Adrenal gland (tissue), 12 donors: Measurements from ENCODE around the gene MYOM1. TPM values are rescaled to one million over a fixed set of nuclear protein-coding genes. Genes with fewer than 3 reads are reported as not detected.

Source experiments
- DNase-seq, 7 donors: peaks; one replicate each; pipeline ENCODE4 v3.0.0-alpha.2; 2019 to 2020
- H3K27ac ChIP-seq, 5 donors: fragments of 200-600 bp; sonication (generic) in 4 of 5; 1 replicate in 3 of 5; 2 replicates in 2 of 5; pipeline versions ENCODE4 v1.5.1 to v1.8.0; 2016 to 2020; ENCODE audit warnings: mild to moderate bottlenecking in 1 of 5
- H3K27me3 ChIP-seq: fragments of 200-600 bp; 2 replicates; pipeline ENCODE4 v1.8.0; 2021
- H3K36me3 ChIP-seq, 2 donors: fragments of 200-600 bp; replicated peaks in 1 of 2; 1 replicate in 1 of 2; 2 replicates in 1 of 2; pipeline versions ENCODE4 v1.5.1 to v1.8.0; 2018 to 2022
- H3K4me1 ChIP-seq, 2 donors: fragments of 200-600 bp; replicated peaks in 1 of 2; 1 replicate in 1 of 2; 2 replicates in 1 of 2; pipeline versions ENCODE4 v1.5.1 to v1.8.0; 2018 to 2021
- H3K4me3 ChIP-seq, 4 donors: fragments of 200-600 bp; sonication (generic) in 3 of 4; one replicate each; pipeline ENCODE4 v1.5.1; 2016 to 2018
- H3K9me3 ChIP-seq, 3 donors: fragments of 200-600 bp; sonication (generic) in 1 of 3; replicated peaks in 1 of 3; 1 replicate in 2 of 3; 2 replicates in 1 of 3; pipeline versions ENCODE4 v1.5.1 to v1.8.0; 2016 to 2021
- POLR2A ChIP-seq, 2 donors: fragments of 450-650 bp; IDR thresholded peaks; one replicate each; pipeline ENCODE4 v1.6.1; 2017; ENCODE audit warnings: antibody characterized with exemption in 2 of 2, mild to moderate bottlenecking in 2 of 2, moderate library complexity in 1 of 2
- WGBS, 4 donors: extraction: QIAGEN DNeasy Blood & Tissue Kit in 2 of 4; methylation state at CpG; one replicate each; pipeline versions ENCODE4 v1.1.5 to v1.1.7; 2013 to 2017; 5-methylcytosine and 5-hydroxymethylcytosine counted together
- intact Hi-C, 2 donors: fragments of 100-400 bp; cut with DNase I; formaldehyde crosslinking; loops; one replicate each; pipeline versions ENCODE4 v1.14.1 to v1.15.0; 2022 to 2023
- polyA plus RNA-seq, 3 donors: library from polyadenylated mRNA; stranded (reverse); fragments of 200-250 nt in 2 of 3; fragments of 350-450 nt in 1 of 3; fragmentation: Illumina TruSeq in 1 of 3; extraction: RNeasy Lipid Tissue Mini Kit (QIAGEN cat#74804) in 1 of 3; gene quantifications; one replicate each; pipeline ENCODE4 v1.2.3, GENCODE V29; 2013 to 2014
- total RNA-seq, 9 donors: library from RNA; depleted of rRNA in 4 of 9; stranded (reverse); fragments of >200 nt in 4 of 9; fragments of 120-200 nt in 1 of 9; fragmentation: NEBNext Ultra II Directional in 1 of 9; extraction: Animal tissue kit (Norgen Biotek cat#: 25700) in 1 of 9; gene quantifications; one replicate each; pipeline versions ENCODE4 v1.1.0 to v1.2.4, GENCODE V29; 2013 to 2023
- TF ChIP-seq, protein P1 (sequence below), 6 experiments: fragments of 450-650 bp in 4 of 6; fragments of 200-600 bp in 2 of 6; sonication (generic) in 1 of 6; IDR thresholded peaks; 1 replicate in 5 of 6; 2 replicates in 1 of 6; pipeline versions ENCODE4 v1.5.1 to v1.8.0; 2016 to 2021; ENCODE audit warnings: antibody characterized with exemption in 6 of 6, mild to moderate bottlenecking in 2 of 6, moderate library complexity in 1 of 6
- donor health status: healthy with polysubstance abuse.
- donor health status: Bipolar disorder and iron deficiency.
- donor health status: DM: yes; HTN: yes; CAD: no.
- donor health status: DM: no; HTN: no; CAD: no.
- donor health status: DM: no; HTN: no; CAD: no.
- donor health status: DM: yes; HTN: yes; CAD: no.

Gene MYOM1
- total and polyA plus RNA-seq, 12 donors = 1.3 to 70.0 (median 2.9) TPM

DNA sequence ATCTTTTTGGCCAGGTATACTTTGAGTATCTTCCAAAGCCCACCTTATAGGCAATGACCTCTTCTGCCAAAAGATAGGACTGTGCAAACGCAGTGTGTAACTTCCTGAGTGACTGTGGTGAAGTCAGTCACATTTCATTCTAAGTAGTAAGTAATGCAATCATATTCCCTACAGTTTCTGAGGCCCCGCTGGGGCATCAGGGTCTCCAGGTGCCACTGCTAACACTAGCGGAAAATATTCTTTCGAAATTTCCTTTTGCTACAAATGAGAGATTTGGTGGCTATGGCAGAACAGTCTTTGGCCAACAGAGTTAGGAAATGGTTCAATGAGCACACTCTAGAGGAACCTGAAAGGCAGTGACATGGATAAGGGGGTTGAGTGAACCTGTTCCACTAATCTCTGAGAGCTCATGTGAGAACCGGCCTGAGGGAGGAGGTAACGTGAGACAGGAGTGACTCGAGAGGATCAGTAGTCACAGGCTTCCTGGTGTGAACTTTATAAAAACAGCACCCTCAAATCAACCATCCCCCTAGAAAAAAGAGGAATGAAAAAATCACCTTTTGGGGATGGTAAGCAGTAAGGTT is 104.2 kb downstream of the MYOM1 start:
- no peak for TF ChIP-seq POLR2A (IDR thresholded peaks at IDR 0.05)
- TF ChIP-seq, protein P1, sequence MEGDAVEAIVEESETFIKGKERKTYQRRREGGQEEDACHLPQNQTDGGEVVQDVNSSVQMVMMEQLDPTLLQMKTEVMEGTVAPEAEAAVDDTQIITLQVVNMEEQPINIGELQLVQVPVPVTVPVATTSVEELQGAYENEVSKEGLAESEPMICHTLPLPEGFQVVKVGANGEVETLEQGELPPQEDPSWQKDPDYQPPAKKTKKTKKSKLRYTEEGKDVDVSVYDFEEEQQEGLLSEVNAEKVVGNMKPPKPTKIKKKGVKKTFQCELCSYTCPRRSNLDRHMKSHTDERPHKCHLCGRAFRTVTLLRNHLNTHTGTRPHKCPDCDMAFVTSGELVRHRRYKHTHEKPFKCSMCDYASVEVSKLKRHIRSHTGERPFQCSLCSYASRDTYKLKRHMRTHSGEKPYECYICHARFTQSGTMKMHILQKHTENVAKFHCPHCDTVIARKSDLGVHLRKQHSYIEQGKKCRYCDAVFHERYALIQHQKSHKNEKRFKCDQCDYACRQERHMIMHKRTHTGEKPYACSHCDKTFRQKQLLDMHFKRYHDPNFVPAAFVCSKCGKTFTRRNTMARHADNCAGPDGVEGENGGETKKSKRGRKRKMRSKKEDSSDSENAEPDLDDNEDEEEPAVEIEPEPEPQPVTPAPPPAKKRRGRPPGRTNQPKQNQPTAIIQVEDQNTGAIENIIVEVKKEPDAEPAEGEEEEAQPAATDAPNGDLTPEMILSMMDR (IDR thresholded peaks at IDR 0.05) = no peak
- no peak overlapping the region for H3K4me3 ChIP-seq
- intact Hi-C loops = no loop called here

DNA sequence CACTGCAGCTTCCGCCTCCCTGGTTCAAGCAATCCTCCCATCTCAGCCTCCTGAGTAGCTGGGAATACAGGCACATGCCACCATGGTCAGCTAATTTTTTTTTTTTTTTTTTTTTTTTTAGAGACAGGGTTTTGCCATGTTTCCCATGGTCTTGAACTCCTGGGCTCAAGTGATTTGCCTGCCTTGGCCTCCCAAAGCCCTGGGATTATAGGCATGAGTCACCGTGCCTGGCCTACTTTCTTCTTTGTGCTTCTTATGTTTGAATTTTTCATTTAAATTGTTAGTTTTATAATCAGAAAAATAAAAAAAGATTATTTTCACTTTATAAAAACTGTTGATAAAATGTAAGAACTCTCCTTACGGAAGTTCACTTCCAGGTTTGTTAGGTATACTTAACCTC is 105.3 kb downstream of the MYOM1 start:
- Histone ChIP-seq H3K4me3 (no peak overlapping the region), H3K4me1 (peaks cover 5% of the 10 kb centered on the region in 2 donors), H3K27me3 (no peaks in the 10 kb centered on the region), H3K9me3 (no peaks in the 10 kb centered on the region), H3K36me3 (no peaks in the 10 kb centered on the region), H3K27ac (no peak overlapping the region)
- TF ChIP-seq, protein P1 (IDR thresholded peaks at IDR 0.05) = no peak
- no peak for TF ChIP-seq POLR2A (IDR thresholded peaks at IDR 0.05)
- WGBS, 4 donors = 45 to 54% (median 51%) methylated on average over 3 of the region's 3 CpGs
- DNase-seq = peak in 4 of 7 donors; percentile 17 to 57 (median 43)
- intact Hi-C loops = no loop called here

More for the DNA sequence above, 104.2 kb downstream of the MYOM1 start:
- Histone ChIP-seq H3K36me3 (no peaks in the 10 kb centered on the region), H3K9me3 (no peaks in the 10 kb centered on the region), H3K4me1 (peaks cover 5% of the 10 kb centered on the region in 2 donors), H3K27ac (no peak overlapping the region), H3K27me3 (no peaks in the 10 kb centered on the region)
- WGBS, 4 donors = 89 to 92% (median 90%) methylated on average over 7 of the region's 7 CpGs
- no peak for DNase-seq

DNA sequence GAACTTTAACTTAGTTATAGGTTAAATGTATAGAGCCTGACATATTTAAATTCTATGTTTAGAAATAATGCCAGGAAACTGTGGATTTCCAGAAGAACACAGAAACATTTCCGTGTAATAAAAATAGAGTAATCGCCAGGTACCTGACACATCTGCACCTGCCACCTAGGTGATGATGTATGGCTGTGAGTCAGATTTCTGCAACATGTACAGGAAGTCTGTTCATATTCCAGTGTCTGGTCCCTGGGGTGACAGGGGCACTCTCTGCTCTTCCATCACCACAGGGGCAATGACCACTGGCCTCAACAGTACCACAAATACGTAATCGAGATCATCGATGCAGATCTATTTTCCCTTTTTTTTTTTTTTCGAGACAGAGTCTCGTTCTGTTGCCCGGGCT is 105.7 kb downstream of the MYOM1 start:
- H3K4me1 ChIP-seq = peaks cover 5% of the 10 kb centered on the region in 2 donors
- no peak overlapping the region for H3K27ac ChIP-seq
- no peak for TF ChIP-seq POLR2A (IDR thresholded peaks at IDR 0.05)
- TF ChIP-seq, protein P1 (IDR thresholded peaks at IDR 0.05) = no peak
- no peaks in the 10 kb centered on the region for H3K36me3 ChIP-seq
- intact Hi-C loops = no loop called here
- DNase-seq = no peak
- H3K27me3 ChIP-seq = no peaks in the 10 kb centered on the region
- H3K9me3 ChIP-seq = no peaks in the 10 kb centered on the region
- H3K4me3 ChIP-seq = no peak overlapping the region
- WGBS, 4 donors = 73 to 85% (median 82%) methylated on average over 8 of the region's 8 CpGs

DNA sequence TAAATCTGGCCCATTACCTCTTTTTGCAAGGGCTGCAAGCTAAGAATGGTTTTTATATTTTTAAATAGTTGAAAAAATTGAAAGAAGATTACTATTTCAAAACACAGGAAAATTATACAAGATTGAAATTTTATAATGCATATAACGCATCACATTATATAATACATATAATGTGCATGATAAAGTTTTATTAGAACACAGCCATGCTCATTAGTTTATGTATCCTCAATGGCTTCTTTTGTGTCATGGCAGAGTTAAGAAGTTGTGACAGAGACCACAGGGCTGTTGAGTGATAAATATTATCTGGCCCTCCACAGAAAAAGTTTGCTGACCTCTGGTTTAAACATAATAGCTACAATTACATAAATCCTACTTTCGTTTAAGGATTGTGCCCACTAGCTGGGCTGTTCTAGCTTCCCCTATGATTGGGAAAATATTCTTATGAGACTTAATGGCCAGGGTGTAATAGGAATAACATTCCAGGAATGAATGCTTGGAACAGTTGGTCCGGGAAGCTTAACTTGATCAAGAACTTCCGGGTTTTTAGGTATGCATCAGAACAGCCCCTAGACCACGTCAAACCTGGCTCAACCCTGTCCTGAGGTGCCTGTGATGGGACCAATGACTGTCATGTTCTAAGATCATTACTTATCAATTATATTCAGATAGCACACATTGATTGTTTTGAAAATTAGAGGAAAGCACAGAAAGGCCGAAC is 108.1 kb downstream of the MYOM1 start:
- TF ChIP-seq, protein P1 (IDR thresholded peaks at IDR 0.05) = no peak
- intact Hi-C loops = no loop called here
- H3K9me3 ChIP-seq = no peaks in the 10 kb centered on the region
- no peaks in the 10 kb centered on the region for H3K36me3 ChIP-seq
- no peak overlapping the region for H3K4me3 ChIP-seq
- 66 to 74% (median 73%) methylated on average over 6 of the region's 6 CpGs for whole genome bisulfite sequencing, 4 donors
- no peaks in the 10 kb centered on the region for H3K4me1 ChIP-seq
- DNase-seq = no peak
- H3K27ac ChIP-seq = no peak overlapping the region
- H3K27me3 ChIP-seq = no peaks in the 10 kb centered on the region
